ENCODE results near the gene SEMA7A. TPM values are rescaled to one million over a fixed set of nuclear protein-coding genes. Genes with fewer than 3 reads are reported as not detected.

The SEMA7A gene
- total and polyA plus RNA-seq, 3 donors from 2014 or later = 80.7 to 220 (median 217) TPM

DNA sequence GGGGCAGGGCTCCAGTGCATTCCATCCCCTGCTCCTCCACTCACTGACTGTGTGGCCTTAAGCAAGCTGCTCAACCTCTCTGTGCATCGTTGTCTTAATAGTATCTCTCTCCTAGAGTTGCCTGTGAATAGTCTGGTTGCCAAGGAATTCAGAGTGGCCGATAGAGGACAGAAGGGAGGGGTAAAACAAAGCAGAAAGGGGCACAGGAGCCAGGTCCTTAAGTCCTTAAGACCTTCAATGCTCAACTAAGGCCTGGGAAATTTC is 52.6 kb downstream of the SEMA7A start:
- TF ChIP-seq, protein P1, sequence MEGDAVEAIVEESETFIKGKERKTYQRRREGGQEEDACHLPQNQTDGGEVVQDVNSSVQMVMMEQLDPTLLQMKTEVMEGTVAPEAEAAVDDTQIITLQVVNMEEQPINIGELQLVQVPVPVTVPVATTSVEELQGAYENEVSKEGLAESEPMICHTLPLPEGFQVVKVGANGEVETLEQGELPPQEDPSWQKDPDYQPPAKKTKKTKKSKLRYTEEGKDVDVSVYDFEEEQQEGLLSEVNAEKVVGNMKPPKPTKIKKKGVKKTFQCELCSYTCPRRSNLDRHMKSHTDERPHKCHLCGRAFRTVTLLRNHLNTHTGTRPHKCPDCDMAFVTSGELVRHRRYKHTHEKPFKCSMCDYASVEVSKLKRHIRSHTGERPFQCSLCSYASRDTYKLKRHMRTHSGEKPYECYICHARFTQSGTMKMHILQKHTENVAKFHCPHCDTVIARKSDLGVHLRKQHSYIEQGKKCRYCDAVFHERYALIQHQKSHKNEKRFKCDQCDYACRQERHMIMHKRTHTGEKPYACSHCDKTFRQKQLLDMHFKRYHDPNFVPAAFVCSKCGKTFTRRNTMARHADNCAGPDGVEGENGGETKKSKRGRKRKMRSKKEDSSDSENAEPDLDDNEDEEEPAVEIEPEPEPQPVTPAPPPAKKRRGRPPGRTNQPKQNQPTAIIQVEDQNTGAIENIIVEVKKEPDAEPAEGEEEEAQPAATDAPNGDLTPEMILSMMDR (IDR thresholded peaks at IDR 0.05) = no peak
- TF ChIP-seq POLR2A (IDR thresholded peaks at IDR 0.05) = no peak
- H3K4me1 ChIP-seq = peaks cover 14% of the 10 kb centered on the region
- no peak overlapping the region for H3K27ac ChIP-seq
- H3K9me3 ChIP-seq = no peaks in the 10 kb centered on the region
- H3K27me3 ChIP-seq = no peaks in the 10 kb centered on the region
- no peak for DNase-seq
- intact Hi-C loops (cut with DNase I; ENCODE audit: low total_unique reads) = loop anchor here (5.0 kb wide), 1 partner anchor 56 kb away; no protein-coding TSS in a partner anchor
- WGBS, 2 donors = 68 to 76% methylated on average over 2 of the region's 2 CpGs
- H3K36me3 ChIP-seq (ENCODE audit: low read depth, missing control alignments) = no peaks in the 10 kb centered on the region
- no peak overlapping the region for H3K4me3 ChIP-seq

DNA sequence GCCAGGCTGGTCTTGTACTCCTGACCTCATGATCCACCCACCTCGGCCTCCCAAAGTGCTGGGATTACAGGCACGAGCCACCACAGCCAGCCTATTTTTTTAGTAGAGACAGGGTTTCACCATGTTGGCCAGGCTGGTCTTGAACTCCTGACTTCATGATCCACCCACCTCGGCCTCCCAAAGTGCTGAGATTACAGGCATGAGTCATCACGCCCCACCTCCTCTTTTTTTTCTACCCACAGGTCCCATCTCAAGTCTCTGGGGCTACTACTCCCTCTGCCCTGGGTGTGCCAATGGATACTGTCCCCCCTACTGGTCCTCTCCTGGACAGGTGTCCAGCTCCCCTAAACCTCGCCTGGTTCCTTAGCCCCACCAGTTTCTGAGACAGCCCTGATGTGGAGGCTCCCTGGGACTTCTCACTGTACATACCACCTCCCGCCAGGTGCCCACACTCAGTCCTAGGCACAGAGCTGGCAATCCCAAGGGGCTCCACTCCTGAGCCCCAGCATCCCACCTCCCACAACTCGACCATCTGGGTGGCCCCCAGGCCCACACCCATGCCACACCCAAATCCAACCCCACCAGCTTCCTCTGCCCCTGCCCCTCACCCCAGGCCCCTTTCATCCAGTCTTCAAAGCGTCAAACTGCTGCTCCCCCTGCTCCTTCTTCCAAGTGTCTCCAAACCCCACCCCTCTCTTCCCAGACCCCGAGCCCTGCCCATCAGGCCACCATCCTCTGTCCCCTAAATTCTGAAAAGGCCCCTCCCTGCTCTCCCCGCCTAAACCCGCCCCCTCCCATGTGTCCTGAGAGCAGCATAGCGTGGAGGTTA is 53.2 kb downstream of the SEMA7A start:
- WGBS, 2 donors = 77 to 81% methylated on average over 12 of the region's 12 CpGs
- H3K4me1 ChIP-seq = peaks cover 10% of the 10 kb centered on the region
- H3K27ac ChIP-seq = no peak overlapping the region
- no peak for DNase-seq
- intact Hi-C loops (cut with DNase I; ENCODE audit: low total_unique reads) = loop anchor here (5.0 kb wide), 1 partner anchor 57 kb away; no protein-coding TSS in a partner anchor
- H3K27me3 ChIP-seq = no peaks in the 10 kb centered on the region
- H3K4me3 ChIP-seq = no peak overlapping the region
- TF ChIP-seq POLR2A (IDR thresholded peaks at IDR 0.05) = no peak
- TF ChIP-seq, protein P1 (IDR thresholded peaks at IDR 0.05) = no peak
- H3K36me3 ChIP-seq (ENCODE audit: low read depth, missing control alignments) = no peaks in the 10 kb centered on the region
- no peaks in the 10 kb centered on the region for H3K9me3 ChIP-seq

DNA sequence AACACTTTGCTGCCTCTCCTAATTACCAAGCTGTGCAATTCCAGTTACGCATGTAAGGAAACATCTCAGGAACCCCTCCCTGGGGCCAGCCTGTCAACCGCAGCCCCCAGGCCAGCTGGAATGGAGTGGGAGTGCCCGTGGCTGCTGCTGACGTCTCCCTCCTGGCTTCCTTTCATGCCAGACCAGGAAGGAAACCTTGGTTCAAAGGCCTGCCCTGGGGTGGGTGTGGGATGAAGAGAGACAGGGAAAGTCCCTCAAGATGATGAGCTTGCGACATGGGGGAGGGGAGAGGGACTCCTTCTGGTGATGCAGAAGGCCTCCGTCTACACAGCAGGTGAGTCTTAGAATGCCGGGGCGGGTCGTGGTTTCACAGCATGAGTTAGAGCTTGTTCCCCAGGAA is 54.9 kb downstream of the SEMA7A start:
- H3K27ac ChIP-seq = no peak overlapping the region
- no peaks in the 10 kb centered on the region for H3K36me3 ChIP-seq (ENCODE audit: low read depth, missing control alignments)
- DNase-seq = no peak
- H3K27me3 ChIP-seq = no peaks in the 10 kb centered on the region
- H3K4me3 ChIP-seq = no peak overlapping the region
- peaks cover 11% of the 10 kb centered on the region for H3K4me1 ChIP-seq
- no peaks in the 10 kb centered on the region for H3K9me3 ChIP-seq
- WGBS, 2 donors = 66 to 70% methylated on average over 8 to 9 of the region's 9 CpGs
- TF ChIP-seq POLR2A (IDR thresholded peaks at IDR 0.05) = no peak
- TF ChIP-seq, protein P1 (IDR thresholded peaks at IDR 0.05) = no peak
- intact Hi-C loops (cut with DNase I; ENCODE audit: low total_unique reads) = loop anchor here (10.0 kb wide), 1 partner anchor 246 kb away; no protein-coding TSS in a partner anchor

DNA sequence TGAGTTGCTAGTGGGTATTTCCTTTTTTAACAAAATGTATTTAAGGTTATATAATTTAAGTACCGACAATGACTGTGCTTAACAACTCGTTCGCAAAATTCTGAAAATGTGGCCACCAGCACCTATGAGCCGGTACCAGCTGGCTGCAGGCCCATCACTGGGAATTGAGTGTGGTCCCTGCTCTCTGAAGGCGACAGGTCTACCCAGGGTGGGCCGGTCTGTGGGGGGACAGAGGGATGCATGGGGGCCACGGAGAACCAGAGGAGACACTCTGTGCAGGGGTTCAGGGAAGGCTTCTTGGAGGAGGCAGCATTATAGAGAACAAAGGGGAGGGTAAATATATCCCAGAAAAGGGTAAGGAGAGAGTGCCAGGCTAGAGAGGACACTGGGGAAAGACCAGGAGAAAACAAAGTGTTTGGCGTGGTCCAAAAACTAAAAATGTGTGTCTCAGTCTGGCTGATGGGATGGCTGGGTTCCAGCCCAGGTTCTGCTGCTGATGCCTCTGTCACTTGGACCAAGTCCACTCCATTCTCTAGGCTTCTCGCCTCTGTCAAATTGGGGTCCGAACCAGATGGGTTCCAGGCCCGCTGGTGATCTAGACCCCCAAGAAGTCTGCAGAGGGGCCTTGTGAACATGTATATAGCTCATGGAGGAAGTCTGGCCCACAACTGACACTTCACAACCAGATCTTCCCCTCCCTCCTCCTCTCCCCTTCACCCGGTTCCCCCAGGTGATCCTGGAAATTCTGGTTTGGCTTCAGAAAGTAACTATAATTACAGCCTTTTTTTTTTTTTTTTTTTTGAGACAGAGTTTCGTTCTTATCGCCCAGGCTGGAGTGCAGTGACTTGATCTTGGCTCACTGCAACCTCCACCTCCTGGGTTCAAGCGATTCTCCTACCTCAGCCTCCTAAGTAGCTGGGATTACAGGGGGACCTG is 55.7 kb downstream of the SEMA7A start:
- WGBS, 2 donors = 85 to 86% methylated on average over 12 to 15 of the region's 15 CpGs
- intact Hi-C loops (cut with DNase I; ENCODE audit: low total_unique reads) = loop anchor here (10.0 kb wide), 1 partner anchor 247 kb away; no protein-coding TSS in a partner anchor
- TF ChIP-seq POLR2A (IDR thresholded peaks at IDR 0.05) = no peak
- TF ChIP-seq, protein P1 (IDR thresholded peaks at IDR 0.05) = no peak
- Histone ChIP-seq H3K9me3 (no peaks in the 10 kb centered on the region), H3K27me3 (no peaks in the 10 kb centered on the region), H3K27ac (no peak overlapping the region), H3K36me3 (ENCODE audit: low read depth, missing control alignments) (no peaks in the 10 kb centered on the region), H3K4me1 (peaks cover 15% of the 10 kb centered on the region), H3K4me3 (no peak overlapping the region)
- DNase-seq = no peak
